GM23338 (cell line): Measurements from ENCODE around the gene MGAT4B.

ENCODE experiments used
- CTCF ChIP-seq, 2 experiments: fragments of 200-600 bp in 1 of 2; sonication (generic) in 1 of 2; conservative IDR thresholded peaks; 2 replicates each; pipeline versions ENCODE4 v1.5.1 to v1.6.1; 2016 to 2017; ENCODE audit warnings: antibody characterized with exemption in 2 of 2, low read depth in 2 of 2, mild to moderate bottlenecking in 2 of 2, moderate library complexity in 1 of 2
- REST ChIP-seq: IDR thresholded peaks from one replicate; pipeline ENCODE4 v1.6.1; 2018; ENCODE audit warnings: antibody characterized with exemption; ENCODE audit not compliant: unreplicated experiment

GRCh38 chr5:179786861-179787260, 19.8 kb downstream of the MGAT4B start:
- no peak for TF ChIP-seq REST
- no peak for TF ChIP-seq CTCF (conservative IDR thresholded peaks at IDR 0.05; ENCODE audit: low read depth in 2 of 2)
